ENCODE data around the gene EFR3B. TPM values are rescaled to one million over a fixed set of nuclear protein-coding genes. Genes with fewer than 3 reads are reported as not detected.

The EFR3B gene
- polyA plus RNA-seq, 3 donors = not detected

GRCh38 chr2:25056098-25056821 is 14.4 kb downstream of the EFR3B start:
- TF ChIP-seq CTCF (IDR thresholded peaks at IDR 0.05) = no peak
- peak overlapping the region; percentile 13 for H2AFZ ChIP-seq (ENCODE audit: insufficient read depth, low read depth, low read length, poor library complexity, severe bottlenecking)
- no peaks in the 10 kb centered on the region for H4K20me1 ChIP-seq (ENCODE audit: insufficient read depth, low read length)
- DNase-seq = no peak
- H3K4me1 ChIP-seq (ENCODE audit: control insufficient read depth in 1 of 2, insufficient read depth in 2 of 2, low read length in 2 of 2) = no peaks in the 10 kb centered on the region
- no peak overlapping the region for H3K4me3 ChIP-seq (replicated peaks in 1 of 3; ENCODE audit: low read depth in 2 of 3, low read length in 3 of 3)
- H3K27ac ChIP-seq (ENCODE audit: low read depth in 1 of 2, low read length in 2 of 2) = no peak overlapping the region
- H3K36me3 ChIP-seq (replicated peaks in 1 of 2; ENCODE audit: control insufficient read depth in 1 of 2, insufficient read depth in 2 of 2, low read length in 2 of 2) = no peaks in the 10 kb centered on the region
- H3K27me3 ChIP-seq (ENCODE audit: control insufficient read depth in 2 of 2, insufficient read depth in 2 of 2, low read length in 2 of 2) = no peaks in the 10 kb centered on the region
- intact Hi-C loops (cut with micrococcal nuclease) = no loop called here
- no peaks in the 10 kb centered on the region for H3K4me1 Mint-ChIP-seq
- H3K27me3 Mint-ChIP-seq (ENCODE audit: low read depth in 3 of 3) = peaks cover 0 to 3% (median 0%) of the 10 kb centered on the region in 3 donors
- H3K79me2 ChIP-seq (ENCODE audit: insufficient read depth, low read length) = no peaks in the 10 kb centered on the region
- no peaks in the 10 kb centered on the region for H3K9me3 ChIP-seq (replicated peaks in 1 of 2; ENCODE audit: control insufficient read depth in 1 of 2, insufficient read depth in 1 of 2, low read length in 2 of 2)
- 20% methylated on average over 2 of the region's 9 CpGs for WGBS (ENCODE audit: insufficient coverage)
- H3K27ac Mint-ChIP-seq = no peak overlapping the region
- no peaks in the 10 kb centered on the region for H3K36me3 Mint-ChIP-seq
- H3K9me3 Mint-ChIP-seq = no peaks in the 10 kb centered on the region
- no peak overlapping the region for H3K4me3 Mint-ChIP-seq
- no peak overlapping the region for H3K4me2 ChIP-seq (replicated peaks; ENCODE audit: extremely low read depth, low read length, poor library complexity, severe bottlenecking)
- no peak overlapping the region for H3K9ac ChIP-seq (ENCODE audit: insufficient read depth, low read length, poor library complexity, severe bottlenecking)

- Mint-ChIP-seq H3K36me3 (no peaks in the 10 kb centered on the region), H3K9me3 (peaks cover 6 to 12% (median 8%) of the 10 kb centered on the region in 7 donors), H3K4me3 (no peak overlapping the region), H3K27me3 (ENCODE audit: low read depth in 3 of 3) (peaks cover 0 to 5% (median 3%) of the 10 kb centered on the region in 3 donors), H3K4me1 (no peaks in the 10 kb centered on the region), H3K27ac (no peak overlapping the region)
- Histone ChIP-seq H3K79me2 (ENCODE audit: insufficient read depth, low read length) (no peaks in the 10 kb centered on the region), H3K27me3 (ENCODE audit: control insufficient read depth in 2 of 2, insufficient read depth in 2 of 2, low read length in 2 of 2) (no peaks in the 10 kb centered on the region), H3K27ac (ENCODE audit: low read depth in 1 of 2, low read length in 2 of 2) (no peak overlapping the region), H4K20me1 (ENCODE audit: insufficient read depth, low read length) (no peaks in the 10 kb centered on the region), H3K9me3 (replicated peaks in 1 of 2; ENCODE audit: control insufficient read depth in 1 of 2, insufficient read depth in 1 of 2, low read length in 2 of 2) (peaks cover 6 to 8% of the 10 kb centered on the region in 2 donors), H3K9ac (ENCODE audit: insufficient read depth, low read length, poor library complexity, severe bottlenecking) (no peak overlapping the region), H3K4me1 (ENCODE audit: control insufficient read depth in 1 of 2, insufficient read depth in 2 of 2, low read length in 2 of 2) (no peaks in the 10 kb centered on the region), H3K36me3 (replicated peaks in 1 of 2; ENCODE audit: control insufficient read depth in 1 of 2, insufficient read depth in 2 of 2, low read length in 2 of 2) (no peaks in the 10 kb centered on the region), H2AFZ (ENCODE audit: insufficient read depth, low read depth, low read length, poor library complexity, severe bottlenecking) (no peak overlapping the region), H3K4me2 (replicated peaks; ENCODE audit: extremely low read depth, low read length, poor library complexity, severe bottlenecking) (no peak overlapping the region), H3K4me3 (replicated peaks in 1 of 3; ENCODE audit: low read depth in 2 of 3, low read length in 3 of 3) (no peak overlapping the region)
- DNase-seq = no peak
- no peak for TF ChIP-seq CTCF (IDR thresholded peaks at IDR 0.05)
- intact Hi-C loops (cut with micrococcal nuclease) = no loop called here
- WGBS (ENCODE audit: insufficient coverage) = over 99% methylated on average over 10 of the region's 11 CpGs
Observed at GRCh38 chr2:25062511-25062917, 20.6 kb downstream of the EFR3B start.
